Activated CD4-positive, CD25-positive, alpha-beta regulatory T cell treated with anti-CD3 and anti-CD28 coated beads, Interleukin-2, amount 50 U/mL, for 16 hours (primary cell): Measurements from ENCODE around the gene DYNLRB2.

ENCODE experiments used
- DNase-seq: peaks from one replicate; pipeline ENCODE4 v3.0.0-alpha.2; 2020; ENCODE audit warnings: low read depth, low spot score

Gene DYNLRB2

GRCh38 chr16:80599466-80599865 lies 58.7 kb downstream of the DYNLRB2 start:
- no peak for DNase-seq
